SK-N-SH (cell line): Measurements from ENCODE around the gene ATP1A1. TPM values are rescaled to one million over a fixed set of nuclear protein-coding genes. Genes with fewer than 3 reads are reported as not detected.

ENCODE experiments used
- CTCF ChIA-PET: fragments of 300-600, 350-600 bp; formaldehyde crosslinking; extraction: SDS; loops from one replicate; lab custom pipeline; 2021; lab: Yijun Ruan, JAX
- POLR2A ChIA-PET: fragments of 350-600 bp; sonication (Branson Sonifier 250); formaldehyde crosslinking; extraction: SDS; loops from one replicate; lab custom pipeline; 2020; ENCODE audit warnings: antibody characterized with exemption, inconsistent platforms; lab: Yijun Ruan, JAX
- DNase-seq: peaks from one replicate; pipeline ENCODE4 v3.0.0; 2012
- H2AFZ ChIP-seq: fragments of 200-600 bp; sonication (generic); 2 replicates; pipeline ENCODE4 v1.8.1; 2016; ENCODE audit warnings: antibody characterized with exemption, mild to moderate bottlenecking, low read depth
- H3F3A ChIP-seq: fragments of 200-600 bp; sonication (generic); replicated peaks from 2 replicates; pipeline ENCODE3; 2016; ENCODE audit warnings: antibody characterized with exemption, mild to moderate bottlenecking; ENCODE audit not compliant: insufficient read depth
- H3K27ac ChIP-seq, 2 experiments: fragments of 200-500 bp in 1 of 2; fragments of 200-600 bp in 1 of 2; sonication (Bioruptor generic) in 1 of 2; sonication (generic), shearing (Covaris generic) in 1 of 2; 2 replicates each; pipeline versions ENCODE4 v1.5.1 to v1.6.1; 2014 to 2016; ENCODE audit warnings: low read depth in 2 of 2, inconsistent platforms in 1 of 2, low read length in 1 of 2, mild to moderate bottlenecking in 1 of 2, mixed read lengths in 1 of 2
- H3K27me3 ChIP-seq: fragments of 200-600 bp; sonication (generic), shearing (Covaris generic); 2 replicates; pipeline ENCODE4 v1.6.1; 2016; ENCODE audit warnings: mixed run types; ENCODE audit not compliant: insufficient read depth
- H3K36me3 ChIP-seq, 2 experiments: fragments of 200-500 bp in 1 of 2; fragments of 200-600 bp in 1 of 2; sonication (Bioruptor generic) in 1 of 2; sonication (generic) in 1 of 2; replicated peaks in 1 of 2; 2 replicates each; pipeline versions ENCODE3 to v1.5.1; 2014 to 2016; ENCODE audit warnings: low read length in 1 of 2, mild to moderate bottlenecking in 1 of 2; ENCODE audit not compliant: insufficient read depth in 2 of 2, control insufficient read depth in 1 of 2
- H3K4me1 ChIP-seq, 2 experiments: fragments of 200-500 bp in 1 of 2; fragments of 200-600 bp in 1 of 2; sonication (Bioruptor generic) in 1 of 2; sonication (generic), shearing (Covaris generic) in 1 of 2; 2 replicates each; pipeline versions ENCODE4 v1.5.1 to v1.6.1; 2014 to 2016; ENCODE audit warnings: low read depth in 1 of 2, low read length in 1 of 2, mixed run types in 1 of 2; ENCODE audit not compliant: insufficient read depth in 2 of 2, control insufficient read depth in 1 of 2
- H3K4me2 ChIP-seq: fragments of 200-600 bp; sonication (generic), shearing (Covaris generic); 2 replicates; pipeline ENCODE4 v1.6.1; 2017; ENCODE audit warnings: mixed run types
- H3K4me3 ChIP-seq, 2 experiments: fragments of 200-500 bp in 1 of 2; fragments of 200-600 bp in 1 of 2; sonication (Bioruptor generic) in 1 of 2; sonication (generic), shearing (Covaris generic) in 1 of 2; 2 replicates each; pipeline versions ENCODE4 v1.5.1 to v1.8.1; 2014 to 2016; ENCODE audit warnings: low read depth in 2 of 2, inconsistent platforms in 1 of 2, low read length in 1 of 2, mild to moderate bottlenecking in 1 of 2, mixed read lengths in 1 of 2, moderate library complexity in 1 of 2
- H3K79me2 ChIP-seq: fragments of 200-600 bp; sonication (generic); 2 replicates; pipeline ENCODE4 v1.8.1; 2017; ENCODE audit warnings: mild to moderate bottlenecking; ENCODE audit not compliant: insufficient read depth
- H3K9ac ChIP-seq: fragments of 200-600 bp; sonication (generic); 2 replicates; pipeline ENCODE4 v1.6.1; 2017; ENCODE audit warnings: mixed run types
- H3K9me2 ChIP-seq: fragments of 200-600 bp; sonication (generic); 2 replicates; pipeline ENCODE4 v1.6.1; 2017; ENCODE audit warnings: mixed run types
- H3K9me3 ChIP-seq: fragments of 200-600 bp; sonication (generic); 2 replicates; pipeline ENCODE4 v1.6.1; 2017; ENCODE audit warnings: mixed run types, mild to moderate bottlenecking, moderate library complexity
- H4K20me1 ChIP-seq: fragments of 200-600 bp; sonication (generic); 2 replicates; pipeline ENCODE4 v1.6.1; 2017; ENCODE audit warnings: mild to moderate bottlenecking, mixed run types; ENCODE audit not compliant: insufficient read depth
- CHD2 ChIP-seq: fragments of 150-350 bp; IDR thresholded peaks from 2 replicates; pipeline ENCODE4 v1.6.1; 2018; ENCODE audit warnings: low read length; ENCODE audit not compliant: partially characterized antibody
- ELF1 ChIP-seq: IDR thresholded peaks from 2 replicates; pipeline ENCODE4 v1.4.0; 2012
- EZH2phosphoT487 ChIP-seq: fragments of 200-600 bp; sonication (generic); IDR thresholded peaks from 2 replicates; pipeline ENCODE4 v1.6.1; 2017; ENCODE audit warnings: low read depth, mixed run types, mild to moderate bottlenecking, antibody characterized with exemption, moderate library complexity, borderline replicate concordance
- GABPA ChIP-seq: IDR thresholded peaks from 2 replicates; pipeline ENCODE4 v1.4.0; 2012; ENCODE audit warnings: low read depth, mild to moderate bottlenecking
- MEF2A ChIP-seq: IDR thresholded peaks from 2 replicates; pipeline ENCODE4 v1.4.0; 2012; ENCODE audit warnings: low read depth, borderline replicate concordance
- MXI1 ChIP-seq: IDR thresholded peaks from 2 replicates; pipeline ENCODE4 v1.6.1; 2012; ENCODE audit warnings: mild to moderate bottlenecking, low read depth, low read length, improper control_type of control experiment
- POLR2AphosphoS5 ChIP-seq: IDR thresholded peaks from 2 replicates; pipeline ENCODE4 v1.6.1; 2012; ENCODE audit warnings: low read depth, low read length
- RCOR1 ChIP-seq: fragments of 150-350 bp; IDR thresholded peaks from 2 replicates; pipeline ENCODE4 v1.6.1; 2017; ENCODE audit warnings: antibody characterized with exemption, low read length
- RFX5 ChIP-seq: IDR thresholded peaks from 2 replicates; pipeline ENCODE4 v1.6.1; 2012; ENCODE audit warnings: mild to moderate bottlenecking, improper control_type of control experiment, low read length
- YY1 ChIP-seq: IDR thresholded peaks from 2 replicates; pipeline ENCODE4 v1.4.0; 2012; ENCODE audit warnings: low read depth, mild to moderate bottlenecking
- WGBS: methylation state at CpG from one replicate; pipeline ENCODE4 v1.1.6; 2017; ENCODE audit warnings: low lambda C conversion rate; 5-methylcytosine and 5-hydroxymethylcytosine counted together
- polyA plus RNA-seq, 3 experiments: library from polyadenylated mRNA; depleted of rRNA; stranded (reverse); fragments of >200 nt; gene quantifications; 2 replicates each; pipeline ENCODE4 v1.2.3, GENCODE V29; 2012
- TF ChIP-seq, protein P1 (sequence below): IDR thresholded peaks from 2 replicates; pipeline ENCODE4 v1.4.0; 2012; ENCODE audit warnings: low read depth
- TF ChIP-seq, protein P2 (sequence below): IDR thresholded peaks from 2 replicates; pipeline ENCODE4 v1.4.0; 2012; ENCODE audit warnings: low read depth, borderline replicate concordance
- TF ChIP-seq, protein P3 (sequence below): fragments of 150-350 bp; IDR thresholded peaks from 2 replicates; pipeline ENCODE4 v1.6.1; 2016; ENCODE audit warnings: mild to moderate bottlenecking, low read depth, low read length
- TF ChIP-seq, protein P4 (sequence below): IDR thresholded peaks from 2 replicates; pipeline ENCODE4 v1.4.0; 2012; ENCODE audit warnings: low read depth, borderline replicate concordance
- TF ChIP-seq, protein P5 (sequence below): fragments of 200-600 bp; sonication (generic); IDR thresholded peaks from 2 replicates; pipeline ENCODE4 v1.6.1; 2017; ENCODE audit warnings: antibody characterized with exemption, mild to moderate bottlenecking, moderate library complexity
- TF ChIP-seq, protein P6 (sequence below): IDR thresholded peaks from 2 replicates; pipeline ENCODE4 v1.6.1; 2012; ENCODE audit warnings: mild to moderate bottlenecking, low read depth, low read length, moderate library complexity

The ATP1A1 gene
- polyA plus RNA-seq, 1 of the 3 experiments (the other 2 are of a cell fraction) = 233 TPM

DNA sequence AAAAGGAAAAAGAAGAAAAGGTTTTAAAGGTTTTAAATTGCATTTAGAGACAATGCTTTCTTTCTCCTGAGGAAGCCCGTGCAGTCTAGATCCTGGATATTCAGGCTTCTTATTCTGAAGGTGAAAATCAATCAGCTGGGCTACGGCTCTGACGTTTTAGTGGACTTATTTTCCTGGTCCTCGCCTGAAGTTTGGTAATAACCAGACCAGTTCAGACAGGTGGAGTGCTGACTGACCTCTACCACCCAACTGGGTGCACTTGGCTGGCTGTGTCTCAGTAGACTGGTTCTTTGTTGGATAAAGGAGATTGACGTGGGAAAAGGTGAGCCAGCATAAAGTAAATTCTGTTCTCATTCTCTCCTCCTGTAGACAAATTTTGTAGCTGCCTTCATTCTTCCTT is 7.2 kb upstream of the ATP1A1 start:
- H2AFZ ChIP-seq = no peak overlapping the region
- CTCF ChIA-PET = interaction anchor here (0.8 to 5.4 kb wide), 7 partner anchors 9 to 227 kb away, joined by 3 to 35 read pairs (median 4); no protein-coding TSS in a partner anchor
- H3K27me3 ChIP-seq = no peaks in the 10 kb centered on the region
- H3F3A ChIP-seq = no peaks in the 10 kb centered on the region
- peak overlapping the region in 1 of 2 experiments; percentile 91; a peak in 2 of 4 replicates for H3K27ac ChIP-seq
- peak overlapping the region in 1 of 2 experiments; percentile 21; a peak in 2 of 4 replicates for H3K4me3 ChIP-seq
- DNase-seq = no peak
- no peaks in the 10 kb centered on the region for H3K36me3 ChIP-seq
- no peaks in the 10 kb centered on the region for H3K9me2 ChIP-seq
- TF ChIP-seq, protein P1, sequence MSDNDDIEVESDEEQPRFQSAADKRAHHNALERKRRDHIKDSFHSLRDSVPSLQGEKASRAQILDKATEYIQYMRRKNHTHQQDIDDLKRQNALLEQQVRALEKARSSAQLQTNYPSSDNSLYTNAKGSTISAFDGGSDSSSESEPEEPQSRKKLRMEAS = no peak
- TF ChIP-seq, protein P2, sequence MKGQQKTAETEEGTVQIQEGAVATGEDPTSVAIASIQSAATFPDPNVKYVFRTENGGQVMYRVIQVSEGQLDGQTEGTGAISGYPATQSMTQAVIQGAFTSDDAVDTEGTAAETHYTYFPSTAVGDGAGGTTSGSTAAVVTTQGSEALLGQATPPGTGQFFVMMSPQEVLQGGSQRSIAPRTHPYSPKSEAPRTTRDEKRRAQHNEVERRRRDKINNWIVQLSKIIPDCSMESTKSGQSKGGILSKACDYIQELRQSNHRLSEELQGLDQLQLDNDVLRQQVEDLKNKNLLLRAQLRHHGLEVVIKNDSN = no peak
- TF ChIP-seq ELF1 (no peak), RCOR1 (no peak), YY1 (no peak), MEF2A (no peak), MXI1 (no peak), GABPA (no peak), CHD2 (no peak), EZH2phosphoT487 (no peak), RFX5 (no peak), POLR2AphosphoS5 (no peak)
- TF ChIP-seq, protein P3, sequence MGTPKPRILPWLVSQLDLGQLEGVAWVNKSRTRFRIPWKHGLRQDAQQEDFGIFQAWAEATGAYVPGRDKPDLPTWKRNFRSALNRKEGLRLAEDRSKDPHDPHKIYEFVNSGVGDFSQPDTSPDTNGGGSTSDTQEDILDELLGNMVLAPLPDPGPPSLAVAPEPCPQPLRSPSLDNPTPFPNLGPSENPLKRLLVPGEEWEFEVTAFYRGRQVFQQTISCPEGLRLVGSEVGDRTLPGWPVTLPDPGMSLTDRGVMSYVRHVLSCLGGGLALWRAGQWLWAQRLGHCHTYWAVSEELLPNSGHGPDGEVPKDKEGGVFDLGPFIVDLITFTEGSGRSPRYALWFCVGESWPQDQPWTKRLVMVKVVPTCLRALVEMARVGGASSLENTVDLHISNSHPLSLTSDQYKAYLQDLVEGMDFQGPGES = no peak
- TF ChIP-seq, protein P4, sequence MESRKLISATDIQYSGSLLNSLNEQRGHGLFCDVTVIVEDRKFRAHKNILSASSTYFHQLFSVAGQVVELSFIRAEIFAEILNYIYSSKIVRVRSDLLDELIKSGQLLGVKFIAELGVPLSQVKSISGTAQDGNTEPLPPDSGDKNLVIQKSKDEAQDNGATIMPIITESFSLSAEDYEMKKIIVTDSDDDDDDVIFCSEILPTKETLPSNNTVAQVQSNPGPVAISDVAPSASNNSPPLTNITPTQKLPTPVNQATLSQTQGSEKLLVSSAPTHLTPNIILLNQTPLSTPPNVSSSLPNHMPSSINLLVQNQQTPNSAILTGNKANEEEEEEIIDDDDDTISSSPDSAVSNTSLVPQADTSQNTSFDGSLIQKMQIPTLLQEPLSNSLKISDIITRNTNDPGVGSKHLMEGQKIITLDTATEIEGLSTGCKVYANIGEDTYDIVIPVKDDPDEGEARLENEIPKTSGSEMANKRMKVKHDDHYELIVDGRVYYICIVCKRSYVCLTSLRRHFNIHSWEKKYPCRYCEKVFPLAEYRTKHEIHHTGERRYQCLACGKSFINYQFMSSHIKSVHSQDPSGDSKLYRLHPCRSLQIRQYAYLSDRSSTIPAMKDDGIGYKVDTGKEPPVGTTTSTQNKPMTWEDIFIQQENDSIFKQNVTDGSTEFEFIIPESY = no peak
- TF ChIP-seq, protein P5, sequence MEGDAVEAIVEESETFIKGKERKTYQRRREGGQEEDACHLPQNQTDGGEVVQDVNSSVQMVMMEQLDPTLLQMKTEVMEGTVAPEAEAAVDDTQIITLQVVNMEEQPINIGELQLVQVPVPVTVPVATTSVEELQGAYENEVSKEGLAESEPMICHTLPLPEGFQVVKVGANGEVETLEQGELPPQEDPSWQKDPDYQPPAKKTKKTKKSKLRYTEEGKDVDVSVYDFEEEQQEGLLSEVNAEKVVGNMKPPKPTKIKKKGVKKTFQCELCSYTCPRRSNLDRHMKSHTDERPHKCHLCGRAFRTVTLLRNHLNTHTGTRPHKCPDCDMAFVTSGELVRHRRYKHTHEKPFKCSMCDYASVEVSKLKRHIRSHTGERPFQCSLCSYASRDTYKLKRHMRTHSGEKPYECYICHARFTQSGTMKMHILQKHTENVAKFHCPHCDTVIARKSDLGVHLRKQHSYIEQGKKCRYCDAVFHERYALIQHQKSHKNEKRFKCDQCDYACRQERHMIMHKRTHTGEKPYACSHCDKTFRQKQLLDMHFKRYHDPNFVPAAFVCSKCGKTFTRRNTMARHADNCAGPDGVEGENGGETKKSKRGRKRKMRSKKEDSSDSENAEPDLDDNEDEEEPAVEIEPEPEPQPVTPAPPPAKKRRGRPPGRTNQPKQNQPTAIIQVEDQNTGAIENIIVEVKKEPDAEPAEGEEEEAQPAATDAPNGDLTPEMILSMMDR = no peak
- TF ChIP-seq, protein P6, sequence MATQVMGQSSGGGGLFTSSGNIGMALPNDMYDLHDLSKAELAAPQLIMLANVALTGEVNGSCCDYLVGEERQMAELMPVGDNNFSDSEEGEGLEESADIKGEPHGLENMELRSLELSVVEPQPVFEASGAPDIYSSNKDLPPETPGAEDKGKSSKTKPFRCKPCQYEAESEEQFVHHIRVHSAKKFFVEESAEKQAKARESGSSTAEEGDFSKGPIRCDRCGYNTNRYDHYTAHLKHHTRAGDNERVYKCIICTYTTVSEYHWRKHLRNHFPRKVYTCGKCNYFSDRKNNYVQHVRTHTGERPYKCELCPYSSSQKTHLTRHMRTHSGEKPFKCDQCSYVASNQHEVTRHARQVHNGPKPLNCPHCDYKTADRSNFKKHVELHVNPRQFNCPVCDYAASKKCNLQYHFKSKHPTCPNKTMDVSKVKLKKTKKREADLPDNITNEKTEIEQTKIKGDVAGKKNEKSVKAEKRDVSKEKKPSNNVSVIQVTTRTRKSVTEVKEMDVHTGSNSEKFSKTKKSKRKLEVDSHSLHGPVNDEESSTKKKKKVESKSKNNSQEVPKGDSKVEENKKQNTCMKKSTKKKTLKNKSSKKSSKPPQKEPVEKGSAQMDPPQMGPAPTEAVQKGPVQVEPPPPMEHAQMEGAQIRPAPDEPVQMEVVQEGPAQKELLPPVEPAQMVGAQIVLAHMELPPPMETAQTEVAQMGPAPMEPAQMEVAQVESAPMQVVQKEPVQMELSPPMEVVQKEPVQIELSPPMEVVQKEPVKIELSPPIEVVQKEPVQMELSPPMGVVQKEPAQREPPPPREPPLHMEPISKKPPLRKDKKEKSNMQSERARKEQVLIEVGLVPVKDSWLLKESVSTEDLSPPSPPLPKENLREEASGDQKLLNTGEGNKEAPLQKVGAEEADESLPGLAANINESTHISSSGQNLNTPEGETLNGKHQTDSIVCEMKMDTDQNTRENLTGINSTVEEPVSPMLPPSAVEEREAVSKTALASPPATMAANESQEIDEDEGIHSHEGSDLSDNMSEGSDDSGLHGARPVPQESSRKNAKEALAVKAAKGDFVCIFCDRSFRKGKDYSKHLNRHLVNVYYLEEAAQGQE = no peak
- H3K79me2 ChIP-seq = no peaks in the 10 kb centered on the region
- no peaks in the 10 kb centered on the region for H4K20me1 ChIP-seq
- no peaks in the 10 kb centered on the region for H3K9me3 ChIP-seq
- H3K4me2 ChIP-seq = no peak overlapping the region
- POLR2A ChIA-PET = interaction anchor here (1.2 to 2.6 kb wide), 2 partner anchors 52 to 120 kb away, joined by 3 to 12 read pairs; no protein-coding TSS in a partner anchor
- peaks cover 13 to 29% of the 10 kb centered on the region in 2 experiments; a peak in 3 of 4 replicates for H3K4me1 ChIP-seq
- 36% methylated on average over 5 of the region's 5 CpGs for WGBS
- no peak overlapping the region for H3K9ac ChIP-seq
